HG03064 (cell line): ENCODE data around the gene DIP2B.

Experiments
- ATAC-seq: cut with Tn5 transposase; IDR thresholded peaks from one replicate; pipeline ENCODE4 v1.9.1; 2021; ENCODE audit warnings: low read depth; ENCODE audit not compliant: unreplicated experiment

The DIP2B gene

DNA sequence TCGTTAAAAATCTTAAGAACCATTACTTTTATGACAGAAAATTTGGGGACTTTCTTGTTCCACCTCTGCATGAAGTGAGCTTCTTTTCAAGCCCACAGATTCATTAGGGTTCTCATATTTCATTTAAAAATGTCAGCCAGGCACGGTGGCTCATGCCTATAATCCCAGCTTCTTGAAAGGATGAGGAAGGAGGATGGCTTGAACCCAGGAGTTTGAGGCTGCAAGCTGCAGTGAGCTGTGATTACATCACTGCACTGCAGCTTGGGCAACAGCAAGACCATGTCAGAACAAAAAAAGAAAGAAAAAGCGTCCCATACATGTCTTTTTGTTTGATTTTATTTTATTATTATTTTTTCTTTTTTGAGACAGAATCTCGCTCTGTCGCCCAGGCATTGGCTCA, 215.7 kb downstream of the DIP2B start:
- no peak for ATAC-seq

DNA sequence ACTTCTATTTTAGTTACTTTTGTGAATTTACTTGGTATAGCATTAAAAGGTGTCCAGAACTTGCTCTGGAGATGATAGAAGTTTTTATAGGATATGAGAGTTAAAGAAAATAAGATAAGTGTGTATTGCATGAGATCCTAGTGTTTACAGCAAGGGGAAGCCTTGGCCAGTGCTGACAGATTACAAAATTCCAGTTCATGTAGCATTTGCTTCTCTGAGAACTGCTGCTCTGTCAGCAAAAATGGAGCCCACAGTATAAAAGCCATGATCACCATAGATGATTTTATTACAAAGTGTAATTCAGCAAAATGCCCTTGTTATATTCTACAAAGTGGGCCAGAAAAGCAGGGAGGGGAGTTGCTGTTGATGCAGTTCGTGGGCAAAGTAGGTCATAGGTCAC, 219.1 kb downstream of the DIP2B start:
- ATAC-seq: no peak

DNA sequence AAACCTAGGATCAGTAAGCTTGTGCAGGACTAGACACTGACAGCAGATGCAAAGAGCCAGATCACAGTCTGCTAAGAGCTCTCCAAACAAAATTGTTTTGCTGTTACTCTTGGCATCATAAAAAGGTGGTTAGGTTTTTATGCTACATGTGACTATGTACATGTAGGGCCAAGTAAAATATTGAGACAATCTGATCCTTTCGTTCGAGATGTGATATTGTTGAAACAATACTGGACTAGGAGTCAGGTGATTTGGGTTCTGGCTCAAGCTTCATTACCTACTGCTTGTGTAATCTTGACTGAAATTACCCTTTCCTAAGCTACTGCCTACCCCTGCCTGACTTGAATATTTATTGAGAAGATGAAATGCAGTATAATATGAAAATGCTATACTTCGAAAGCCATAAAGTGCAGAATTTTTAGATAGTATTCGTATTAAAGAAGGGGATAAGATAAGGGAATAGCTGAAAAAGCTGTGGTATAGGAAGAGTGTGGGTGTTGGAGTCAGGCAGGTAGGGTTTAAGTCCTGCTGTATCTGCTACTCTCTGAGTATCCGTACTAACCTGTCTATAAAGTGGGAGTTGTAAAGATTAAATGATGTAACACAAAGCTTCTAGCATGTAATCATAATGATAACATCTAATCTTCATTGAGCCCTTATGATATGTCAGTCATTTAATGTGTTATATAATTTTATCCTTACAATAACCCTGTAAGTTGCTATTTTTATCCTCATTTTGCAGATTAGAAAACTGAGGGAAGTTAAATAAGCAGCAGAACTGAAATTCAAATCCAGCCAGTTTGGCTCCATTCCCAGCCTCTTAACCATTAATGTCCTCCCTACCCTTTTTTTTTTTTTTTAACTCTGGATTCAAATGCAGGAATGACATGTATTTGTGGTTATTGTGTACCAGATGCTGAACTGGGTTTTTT, 220.5 kb downstream of the DIP2B start:
- ATAC-seq: no peak

DNA sequence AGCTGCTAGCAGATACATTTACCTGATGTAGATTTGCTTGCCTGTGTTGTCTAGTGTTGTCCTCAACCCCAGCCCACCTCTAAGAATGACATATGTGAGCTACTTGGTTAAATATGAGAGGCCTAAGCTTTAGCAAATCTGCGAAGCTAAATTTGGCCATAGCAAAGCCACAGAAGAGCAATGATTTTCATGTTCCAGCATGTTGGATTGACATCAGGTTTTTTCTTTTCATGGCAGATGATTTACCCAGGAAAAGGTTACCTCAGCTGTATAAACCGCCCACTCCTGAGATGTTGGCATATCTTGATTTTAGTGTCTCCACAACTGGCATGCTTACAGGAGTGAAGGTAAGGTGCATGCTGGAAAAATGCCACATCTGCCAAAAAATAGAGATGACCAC, 222.7 kb downstream of the DIP2B start:
- ATAC-seq: no peak

DNA sequence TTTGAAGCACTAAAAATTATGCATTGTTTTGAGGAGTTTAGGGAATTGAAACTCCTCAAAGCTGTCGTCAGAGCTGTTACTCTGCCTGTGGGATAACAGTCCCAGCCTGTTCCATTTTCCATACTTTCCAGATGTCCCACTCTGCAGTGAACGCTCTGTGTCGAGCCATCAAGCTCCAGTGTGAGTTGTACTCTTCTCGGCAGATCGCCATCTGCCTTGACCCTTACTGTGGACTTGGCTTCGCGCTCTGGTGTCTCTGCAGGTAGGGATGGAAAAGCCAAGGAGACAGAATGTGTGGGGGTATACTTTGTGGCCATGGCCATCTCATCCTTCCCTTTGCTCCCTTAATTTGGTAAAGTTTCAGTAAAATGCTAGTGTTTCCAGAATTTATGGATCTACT, 223.6 kb downstream of the DIP2B start:
- ATAC-seq: no peak

DNA sequence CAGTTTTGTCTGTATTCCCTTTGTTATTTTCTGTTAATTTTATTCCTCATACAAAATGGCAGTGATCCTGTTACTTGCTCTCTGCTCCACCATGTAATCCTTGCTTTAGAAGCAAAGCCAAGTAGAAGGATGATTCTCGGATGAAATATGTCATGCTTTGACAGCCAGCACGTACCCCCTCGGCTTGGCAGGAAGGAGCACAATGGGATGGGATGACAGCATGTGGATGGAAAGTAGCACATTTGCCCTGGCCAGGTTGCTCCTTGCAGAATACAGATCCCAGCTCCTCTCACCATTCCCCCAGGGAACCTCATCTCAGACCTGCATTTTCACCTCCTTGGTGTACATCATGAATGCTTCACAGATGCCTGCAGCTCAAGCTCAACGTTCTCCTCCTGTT, 224.1 kb downstream of the DIP2B start:
- no peak for ATAC-seq

DNA sequence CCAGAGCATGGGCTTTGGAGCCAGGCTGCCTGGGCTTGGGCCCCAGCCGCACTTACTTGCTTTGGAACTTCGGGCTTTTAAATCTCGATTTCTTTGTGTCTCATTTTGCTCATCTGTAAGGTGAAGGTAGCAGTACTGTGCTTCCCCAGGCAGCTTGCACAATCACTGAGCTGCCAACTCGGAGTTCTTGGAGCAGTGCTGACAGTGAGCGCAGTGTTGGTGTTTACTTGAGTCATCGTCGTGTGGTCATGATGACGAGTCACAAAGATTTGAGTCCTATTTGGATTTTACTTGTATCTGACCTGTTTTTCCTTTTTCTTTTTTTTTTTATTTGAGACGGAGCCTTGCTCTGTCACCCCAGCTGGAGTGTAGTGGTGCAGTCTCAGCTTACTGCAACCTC, 227.8 kb downstream of the DIP2B start:
- no peak for ATAC-seq

DNA sequence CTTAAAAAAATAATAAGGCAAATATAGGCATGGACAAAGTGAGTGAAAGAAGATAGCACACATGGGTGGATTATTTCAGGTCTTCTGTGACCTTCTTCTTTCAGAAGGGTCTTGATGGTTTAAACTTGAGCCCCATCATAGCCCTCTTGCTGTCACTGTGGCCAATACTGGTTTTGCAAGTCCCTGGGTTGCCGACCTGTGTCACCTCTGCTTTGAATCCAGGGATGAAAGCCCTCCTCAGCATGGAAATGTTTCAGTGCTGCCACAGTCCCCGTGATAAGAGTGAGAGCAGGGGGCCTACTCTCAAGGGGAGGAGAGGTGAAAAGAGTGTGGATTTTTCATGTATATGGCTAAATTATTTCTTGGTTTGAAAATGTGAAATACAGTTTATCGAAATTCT, 228.9 kb downstream of the DIP2B start:
- ATAC-seq: no peak

DNA sequence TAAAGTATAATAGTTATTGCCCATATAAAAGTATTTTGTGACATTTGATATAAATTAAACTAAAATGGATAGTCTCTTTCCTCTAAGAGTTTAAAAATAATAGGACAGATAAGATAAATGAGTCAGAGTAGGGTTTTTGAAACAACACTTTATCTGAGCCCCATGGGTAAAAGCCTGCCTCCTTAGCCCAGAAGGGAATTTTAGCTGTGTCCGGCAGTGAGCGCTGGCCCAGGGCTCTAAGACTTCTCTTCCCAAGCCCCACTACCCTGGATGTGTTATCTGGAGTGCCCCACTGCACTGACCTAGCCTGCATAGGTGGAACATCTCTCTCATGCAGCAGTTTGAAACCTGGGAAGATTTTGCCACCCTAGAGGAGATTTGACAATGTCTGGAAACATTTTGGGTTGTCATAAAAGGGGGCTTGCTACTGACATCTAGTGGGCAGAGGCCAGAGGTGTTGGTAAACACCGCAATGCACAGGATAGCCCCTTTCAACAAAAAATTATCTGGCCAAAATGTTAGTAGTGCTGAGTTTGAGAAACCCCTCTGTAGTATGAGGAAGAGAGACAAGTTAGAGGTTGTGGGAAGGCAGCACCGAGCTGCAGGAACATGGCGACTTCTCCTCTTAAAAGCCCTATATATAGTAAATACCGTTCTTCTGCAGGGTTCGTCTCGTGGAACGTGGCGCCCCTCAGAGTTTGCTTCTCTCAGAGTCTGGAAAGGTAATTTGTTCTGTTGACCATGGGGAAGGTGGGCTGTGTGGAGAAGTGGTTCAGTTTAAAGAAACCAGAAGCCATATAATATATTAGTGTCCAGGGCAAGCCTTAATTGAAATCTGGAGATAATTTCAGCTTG, 229.9 kb downstream of the DIP2B start:
- ATAC-seq: no peak

DNA sequence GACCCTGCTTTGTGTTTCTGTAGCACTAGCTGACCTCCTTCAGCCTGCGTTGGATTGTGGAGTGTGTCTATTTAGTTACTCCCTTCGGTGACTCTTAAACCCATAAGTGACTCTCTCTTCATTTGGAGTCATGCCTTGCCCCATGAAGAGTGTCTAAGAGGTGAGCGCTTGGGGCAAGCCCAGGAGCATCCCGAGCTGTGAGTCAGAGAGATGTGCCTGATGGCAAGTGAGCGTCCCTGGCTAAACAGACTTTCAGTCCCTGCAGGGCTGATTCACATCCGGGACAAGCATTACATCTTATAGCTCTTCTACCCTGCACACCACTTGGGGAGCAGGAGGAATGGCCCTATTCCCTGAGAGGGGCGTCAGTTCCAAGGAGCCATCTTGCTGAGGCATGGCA, 234.8 kb downstream of the DIP2B start:
- no peak for ATAC-seq

DNA sequence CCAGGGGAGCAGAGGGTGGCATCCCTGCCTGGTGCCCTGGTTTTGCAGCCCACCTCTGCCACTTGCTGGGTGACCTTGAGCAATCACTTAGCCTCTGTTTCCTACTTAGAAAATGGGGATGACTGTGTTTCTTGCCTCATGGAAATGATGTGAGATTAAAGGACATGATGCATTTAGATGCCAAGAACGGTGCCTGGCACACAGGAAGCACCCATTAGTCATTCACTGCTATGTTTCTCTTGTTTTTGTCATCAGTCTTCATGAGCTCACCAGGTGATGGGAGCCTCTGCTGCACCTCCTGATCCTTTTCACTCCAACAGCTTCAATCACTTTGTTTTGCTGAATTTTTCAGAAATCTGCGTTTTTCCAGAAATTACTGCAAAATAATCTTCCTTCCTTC, 235.5 kb downstream of the DIP2B start:
- no peak for ATAC-seq

DNA sequence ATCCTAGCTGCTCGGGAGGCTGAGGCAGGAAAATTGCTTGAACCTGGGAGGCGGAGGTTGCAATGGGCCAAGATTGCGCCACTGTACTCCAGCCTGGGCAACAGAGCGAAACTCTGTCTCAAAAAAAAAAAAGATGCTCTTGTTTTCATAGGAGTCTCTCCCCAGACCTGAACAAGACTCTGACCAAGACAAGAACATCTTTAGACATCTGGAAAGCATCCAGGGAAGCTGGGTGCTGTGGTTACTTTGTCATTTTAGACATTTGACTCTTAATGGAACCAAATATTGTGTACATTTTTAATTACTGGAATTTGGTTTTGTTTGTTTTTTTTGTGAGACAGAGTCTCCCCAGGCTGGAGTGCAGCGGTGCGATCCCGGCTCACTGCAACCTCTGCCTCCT, 238.0 kb downstream of the DIP2B start:
- ATAC-seq: no peak

DNA sequence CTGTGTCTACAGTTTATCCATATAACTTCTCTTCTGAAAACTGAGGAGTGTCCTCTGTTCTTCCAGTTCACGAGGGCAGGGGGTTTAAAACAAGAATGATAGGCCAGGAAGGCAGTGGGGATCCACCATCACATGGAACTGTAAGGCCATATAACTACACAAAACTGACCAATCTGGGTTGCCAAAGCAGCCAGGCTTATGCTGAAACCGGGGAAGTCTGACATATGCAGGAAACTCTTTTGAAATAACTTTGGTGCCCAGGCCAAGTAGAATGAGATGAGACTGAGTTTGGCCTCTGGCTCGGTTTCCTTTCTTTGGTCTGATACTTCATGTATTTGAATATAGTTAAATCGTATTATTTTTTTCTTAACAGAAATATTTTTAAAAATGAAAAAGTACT, 241.1 kb downstream of the DIP2B start:
- no peak for ATAC-seq

DNA sequence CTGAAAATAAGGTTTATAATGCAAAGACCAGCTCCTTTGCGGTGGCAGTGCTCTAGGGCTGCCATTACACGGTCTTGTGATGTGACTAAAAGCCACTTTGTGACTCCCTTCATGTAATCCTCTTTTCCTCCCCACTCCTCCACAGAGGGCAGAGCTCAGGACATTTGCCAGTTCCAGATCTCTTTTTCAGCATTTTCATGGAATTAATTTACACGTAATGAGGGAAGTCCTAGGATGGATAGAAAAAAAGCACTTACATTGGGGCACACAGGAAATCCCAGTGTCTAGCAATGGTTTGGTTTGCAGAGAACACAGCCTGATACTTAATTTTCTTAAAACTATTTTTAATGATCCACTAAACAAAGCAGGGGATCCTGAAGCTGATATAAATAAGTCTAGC, 241.6 kb downstream of the DIP2B start:
- no peak for ATAC-seq

DNA sequence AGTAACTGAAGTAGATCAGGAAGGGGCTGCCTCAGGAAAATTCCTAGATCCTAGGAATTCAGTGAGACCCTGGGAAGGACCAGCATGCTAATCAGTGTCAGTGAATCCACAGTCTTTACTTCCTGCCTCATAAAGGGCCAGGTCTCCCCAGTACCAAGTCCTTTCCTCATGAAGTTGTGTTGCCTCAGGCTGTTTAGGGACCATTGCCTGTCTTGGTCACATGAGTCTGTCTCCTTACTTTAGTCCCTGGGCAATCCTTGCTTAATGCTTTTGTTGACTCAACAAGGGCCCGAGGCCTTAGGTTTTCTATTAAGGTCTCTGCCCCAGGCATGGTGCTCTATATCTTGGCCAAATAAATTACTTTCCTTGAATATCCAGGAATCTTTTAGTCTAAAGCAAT, 243.0 kb downstream of the DIP2B start:
- ATAC-seq: no peak

DNA sequence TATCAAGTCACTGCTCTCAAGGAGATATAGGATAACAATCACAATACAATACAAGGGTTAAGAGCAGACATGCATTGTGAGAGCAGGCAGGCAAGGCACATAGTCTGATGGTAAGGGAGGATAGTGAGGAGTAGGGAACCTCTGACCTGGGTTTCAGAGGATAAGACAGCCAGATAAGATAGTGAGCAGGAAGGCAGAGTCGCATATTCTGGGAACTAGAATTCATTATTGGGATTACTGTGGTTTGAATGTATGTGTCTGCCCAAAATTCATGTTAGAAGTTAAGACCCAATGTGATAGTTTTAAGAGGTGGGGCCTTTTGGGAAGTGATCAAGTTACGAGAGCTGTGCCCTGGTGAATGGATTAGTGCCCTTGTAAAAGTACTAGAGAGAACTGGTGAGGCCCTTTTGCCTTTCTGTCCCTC, 244.7 kb downstream of the DIP2B start:
- ATAC-seq: no peak

DNA sequence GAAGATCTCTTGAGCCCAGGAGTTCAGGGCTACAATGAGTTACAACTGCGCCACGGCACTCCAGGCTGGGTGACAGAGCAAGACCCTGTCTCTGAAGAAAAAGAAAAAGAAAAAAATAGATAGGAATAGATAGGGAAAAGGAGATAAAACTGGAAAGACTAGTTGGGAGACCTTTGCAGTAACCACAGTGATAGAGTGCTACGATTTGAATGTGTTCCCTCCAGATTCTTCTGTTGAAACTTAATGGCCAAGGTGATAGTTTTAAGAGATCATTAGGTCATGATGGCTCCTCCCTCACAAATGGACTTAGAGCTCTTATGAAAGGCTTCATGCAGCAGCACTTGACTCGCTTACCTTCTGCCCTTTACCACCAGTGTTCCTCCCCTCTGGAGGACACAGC, 245.6 kb downstream of the DIP2B start:
- no peak for ATAC-seq

DNA sequence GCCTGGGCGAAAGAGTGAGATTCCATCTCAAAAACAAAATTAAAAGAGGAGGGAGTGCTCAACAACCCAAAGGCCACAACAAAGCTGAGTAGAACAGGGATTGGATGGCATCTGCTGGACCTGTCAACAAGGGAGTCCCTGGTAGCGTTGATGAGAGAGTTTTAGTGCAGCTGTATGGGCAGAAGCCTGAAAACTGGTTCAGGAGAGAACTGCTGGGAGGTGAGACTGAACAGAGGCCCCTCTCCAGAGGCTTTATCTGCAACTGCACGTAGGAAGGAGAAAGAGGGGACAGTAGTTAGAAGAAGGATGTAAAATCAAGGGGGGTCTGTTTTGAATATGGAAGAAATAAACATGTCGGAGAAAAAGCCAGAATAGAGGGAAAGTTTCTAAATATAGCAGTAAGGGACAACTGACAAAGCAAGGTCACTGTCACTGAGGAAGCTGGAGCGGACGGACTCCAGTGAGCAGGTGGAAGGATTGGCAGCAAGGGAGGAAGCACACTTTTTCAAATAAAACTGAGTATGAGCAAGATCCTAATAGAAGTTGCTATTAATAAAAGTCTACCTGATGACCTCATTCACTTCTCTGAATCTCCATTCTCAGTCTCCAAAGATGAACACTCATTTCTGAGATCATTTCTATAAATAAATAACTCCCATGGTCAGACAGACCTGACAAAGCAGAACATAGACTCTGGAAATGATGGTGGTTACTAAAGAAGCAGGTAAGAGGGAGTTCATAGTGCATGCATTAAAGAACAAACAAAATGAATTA, 247.3 kb downstream of the DIP2B start:
- ATAC-seq: no peak

DNA sequence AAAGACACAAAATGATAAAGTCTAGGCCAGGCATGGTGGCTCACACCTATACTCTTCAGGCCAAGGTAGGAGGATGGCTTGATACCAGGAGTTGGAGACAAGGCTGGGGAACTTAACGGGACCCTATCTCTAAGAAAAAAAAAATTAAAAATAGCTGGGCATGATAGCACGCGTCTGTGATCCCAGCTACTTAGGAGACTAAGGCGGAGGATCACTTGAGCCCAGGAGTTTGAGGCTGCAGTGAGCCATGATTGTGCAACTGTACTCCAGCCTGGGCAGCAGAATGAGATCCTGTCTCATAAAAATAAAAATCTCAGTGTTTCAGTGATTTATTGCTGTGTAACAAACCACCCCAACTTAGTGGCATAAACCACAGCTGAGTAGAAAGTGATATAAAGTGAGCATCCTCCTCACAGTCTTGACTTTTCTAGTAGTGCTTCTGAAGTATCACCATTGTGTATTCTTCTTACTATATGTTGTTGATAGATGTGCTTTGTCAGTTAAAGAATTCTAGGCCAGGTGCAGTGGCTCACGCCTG, 248.5 kb downstream of the DIP2B start:
- ATAC-seq: no peak

DNA sequence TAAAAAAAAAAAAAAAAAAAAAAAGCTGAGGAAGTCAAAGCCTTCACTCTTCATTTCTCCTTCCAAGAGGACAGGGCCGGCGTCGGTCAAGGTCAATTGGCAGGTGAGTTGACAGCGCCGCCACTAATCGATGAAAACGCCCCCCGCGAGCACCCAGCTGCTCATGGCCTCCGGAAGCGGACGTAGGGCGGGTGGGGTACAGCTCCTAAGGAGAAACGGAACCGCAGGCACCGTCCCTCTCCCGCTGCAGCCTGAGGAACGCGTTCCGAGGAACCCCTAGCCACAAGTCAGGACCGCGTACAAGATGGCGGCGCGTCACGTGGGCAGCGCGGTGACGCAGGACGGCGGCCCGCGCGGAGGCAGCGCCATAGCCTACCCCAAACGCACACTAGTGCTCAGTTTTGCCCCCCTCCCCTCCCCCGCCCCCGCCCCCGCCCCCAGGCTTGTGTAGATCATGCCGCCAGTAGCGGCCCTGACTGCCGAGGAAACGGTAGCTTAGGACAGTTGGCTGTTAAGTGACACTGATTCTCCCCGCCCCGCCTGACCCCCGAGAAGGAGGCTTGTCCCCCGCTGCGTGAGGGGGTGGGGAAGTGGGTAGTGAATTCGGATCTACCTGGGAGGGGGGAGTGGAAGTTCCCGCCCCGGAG, 259.0 kb downstream of the DIP2B start, which contains the start of gene ATF1:
ATF1 (plus strand) TSS at position 463 of the 647 bp plus-strand sequence. CDS start 16,045 bp downstream, outside the sequence.
- ATAC-seq: no peak
